Measurements from ENCODE around the gene PLEK.
A peak's percentile ranks its signal among the peaks of the same experiment; 100 is the strongest.
"Not testable (repeated sequence)": the region's sequence is repeated elsewhere in the genome, so short reads cannot be mapped to it uniquely, and the experiment has no call there.

PLEK gene, protein sequence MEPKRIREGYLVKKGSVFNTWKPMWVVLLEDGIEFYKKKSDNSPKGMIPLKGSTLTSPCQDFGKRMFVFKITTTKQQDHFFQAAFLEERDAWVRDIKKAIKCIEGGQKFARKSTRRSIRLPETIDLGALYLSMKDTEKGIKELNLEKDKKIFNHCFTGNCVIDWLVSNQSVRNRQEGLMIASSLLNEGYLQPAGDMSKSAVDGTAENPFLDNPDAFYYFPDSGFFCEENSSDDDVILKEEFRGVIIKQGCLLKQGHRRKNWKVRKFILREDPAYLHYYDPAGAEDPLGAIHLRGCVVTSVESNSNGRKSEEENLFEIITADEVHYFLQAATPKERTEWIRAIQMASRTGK

DNA sequence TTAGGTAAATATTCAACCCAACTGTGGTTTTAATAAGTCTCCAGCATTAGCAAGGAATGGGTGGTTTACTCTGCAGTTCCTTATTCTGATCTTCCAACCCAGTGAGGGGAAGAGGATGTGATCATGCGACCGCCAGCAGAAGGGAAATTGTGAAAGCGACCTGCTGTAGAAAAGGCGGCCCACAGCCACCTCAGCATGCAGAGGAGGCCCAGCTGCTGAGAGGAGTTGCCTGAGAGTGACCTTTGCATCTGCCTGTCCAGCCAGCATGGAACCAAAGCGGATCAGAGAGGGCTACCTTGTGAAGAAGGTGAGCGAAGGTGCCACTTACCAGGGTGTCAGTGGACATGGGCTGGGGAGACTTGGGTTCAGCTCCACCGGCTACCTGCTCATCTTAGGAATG, at the start of gene PLEK:
PLEK (plus strand) TSS at position 196 of the 400 bp plus-strand sequence; CDS start at position 266, 70 bp downstream.
- no peak for DNase-seq (ENCODE audit: low spot score)

DNA sequence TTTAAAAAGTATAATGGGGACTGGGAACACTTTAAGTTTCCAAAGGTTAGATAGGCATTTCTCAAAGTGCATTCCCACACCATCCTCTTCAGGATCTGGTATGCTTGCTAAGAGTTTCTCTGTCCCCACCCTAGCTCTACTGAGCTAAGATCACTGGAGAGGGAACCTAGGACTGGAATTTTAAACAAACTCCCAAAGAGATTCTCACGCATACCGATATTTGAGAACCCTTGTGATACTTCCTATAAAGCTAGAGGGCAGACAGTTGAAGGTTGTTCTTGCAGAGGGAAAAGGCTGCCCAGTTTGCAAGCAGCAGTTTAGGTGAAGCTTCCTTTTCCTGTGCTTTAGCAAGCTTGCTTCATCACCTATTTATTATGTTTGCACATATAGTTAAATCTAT, 49.0 kb upstream of the PLEK start:
- no peak for DNase-seq (ENCODE audit: low spot score)

DNA sequence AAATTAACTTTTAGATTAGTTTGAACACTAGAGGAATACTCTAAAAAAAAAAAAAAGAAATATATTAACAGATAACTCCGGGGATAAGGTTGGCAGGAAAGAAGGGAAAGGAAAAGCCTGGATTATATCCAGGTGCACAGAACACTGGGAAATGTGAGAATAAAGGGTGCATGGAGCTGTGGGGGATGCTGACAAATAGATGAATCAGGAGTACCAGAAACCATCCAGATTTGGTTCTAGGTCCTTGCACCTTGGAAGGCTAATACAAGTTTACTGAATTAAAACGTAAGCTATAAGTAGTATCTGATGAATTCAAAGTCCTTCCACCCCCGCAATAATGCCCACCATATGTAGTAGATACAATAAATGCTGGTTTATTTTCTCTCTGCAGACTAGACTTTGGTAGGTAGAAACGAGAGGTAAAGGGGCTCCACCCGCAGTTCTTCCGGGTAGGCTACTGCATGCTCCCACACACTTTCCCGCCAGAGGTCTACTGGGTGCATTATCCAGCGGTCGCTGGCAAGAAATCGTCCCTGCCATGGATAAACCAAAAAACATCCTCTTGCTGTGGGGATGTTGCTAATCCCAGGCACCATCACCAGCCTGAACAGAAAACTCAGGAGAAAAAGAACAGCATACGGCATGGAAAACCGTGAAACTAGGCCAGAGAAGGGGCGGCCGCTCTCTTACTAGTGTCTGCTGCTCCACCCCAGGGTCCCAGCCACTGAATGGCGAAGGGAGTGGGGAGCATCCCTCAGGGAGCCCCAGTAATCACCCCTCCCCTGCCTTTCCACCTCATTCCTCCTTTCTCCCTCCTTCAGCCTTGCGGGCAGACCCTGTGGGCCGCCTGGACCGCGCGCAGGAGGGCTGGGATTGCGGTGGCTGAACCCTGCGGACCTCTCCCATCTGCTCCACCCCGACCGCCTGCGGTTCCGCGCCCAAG, 46.8 kb upstream of the PLEK start:
- peak; percentile 34 for DNase-seq (ENCODE audit: low spot score)

DNA sequence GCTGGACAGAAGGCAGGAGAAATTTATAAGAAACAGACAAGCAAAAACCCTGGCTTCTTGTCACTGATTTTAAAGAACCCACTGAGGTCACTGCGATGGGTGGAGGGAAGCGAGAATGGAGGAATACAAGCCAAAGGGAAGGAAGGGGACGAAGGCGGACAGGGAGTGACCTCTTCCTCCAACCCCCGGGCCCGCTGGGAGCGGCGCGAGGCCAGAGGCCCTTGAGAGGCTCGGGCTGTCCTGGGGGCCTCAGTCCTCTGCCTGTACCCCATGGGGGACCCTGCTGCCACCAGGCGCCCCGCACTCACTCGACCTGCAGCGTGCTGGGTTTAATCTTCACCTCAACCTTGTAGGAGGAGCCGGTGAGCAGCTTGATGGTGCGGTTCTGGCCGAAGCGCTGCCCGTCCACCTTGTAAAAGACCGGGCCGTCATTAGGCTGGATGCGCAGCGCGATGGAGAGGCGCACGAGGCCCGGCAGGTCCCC, 46.1 kb upstream of the PLEK start:
- DNase-seq (ENCODE audit: low spot score), result no peak

DNA sequence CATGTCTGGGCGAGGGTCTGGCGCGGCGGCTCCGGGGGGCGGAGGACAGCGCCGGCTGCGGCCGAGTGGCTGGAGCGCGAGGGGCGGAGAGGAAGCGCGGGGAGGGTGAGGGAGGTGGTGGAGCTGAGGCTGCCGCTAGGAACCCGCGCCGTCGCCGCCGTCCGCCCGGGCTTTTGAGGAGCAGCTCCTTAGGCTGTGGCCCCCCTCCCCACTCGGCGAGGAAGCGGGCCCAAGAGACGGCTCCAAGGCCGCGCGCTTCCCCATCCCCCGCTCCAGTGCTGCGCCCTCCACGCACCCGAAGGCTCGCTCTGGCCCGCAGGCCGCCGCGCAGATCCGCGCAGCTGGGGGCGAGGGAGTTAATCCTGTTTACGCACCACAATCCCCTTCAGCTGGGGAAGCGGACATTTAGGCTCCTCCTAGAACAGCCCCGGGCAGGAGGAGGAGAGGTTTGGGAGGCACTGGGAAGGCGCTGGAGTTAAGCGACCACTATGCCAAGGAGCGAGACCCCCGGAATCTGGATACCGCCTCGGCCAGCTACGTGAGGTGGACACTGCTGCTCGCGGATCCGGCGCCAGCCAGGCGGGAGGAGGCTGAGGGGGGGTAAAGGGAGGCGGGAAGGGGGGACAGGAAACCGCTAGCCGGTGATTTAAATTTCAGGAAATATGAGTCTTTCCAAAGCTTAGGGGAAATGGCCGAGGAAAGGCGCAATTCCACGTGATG, 45.5 kb upstream of the PLEK start, which contains the start of gene CNRIP1:
CNRIP1 (minus strand) TSS at position 552 of the 720 bp plus-strand sequence; CDS start at position 3, 549 bp downstream.
- peak; percentile 83 for DNase-seq (ENCODE audit: low spot score)

DNA sequence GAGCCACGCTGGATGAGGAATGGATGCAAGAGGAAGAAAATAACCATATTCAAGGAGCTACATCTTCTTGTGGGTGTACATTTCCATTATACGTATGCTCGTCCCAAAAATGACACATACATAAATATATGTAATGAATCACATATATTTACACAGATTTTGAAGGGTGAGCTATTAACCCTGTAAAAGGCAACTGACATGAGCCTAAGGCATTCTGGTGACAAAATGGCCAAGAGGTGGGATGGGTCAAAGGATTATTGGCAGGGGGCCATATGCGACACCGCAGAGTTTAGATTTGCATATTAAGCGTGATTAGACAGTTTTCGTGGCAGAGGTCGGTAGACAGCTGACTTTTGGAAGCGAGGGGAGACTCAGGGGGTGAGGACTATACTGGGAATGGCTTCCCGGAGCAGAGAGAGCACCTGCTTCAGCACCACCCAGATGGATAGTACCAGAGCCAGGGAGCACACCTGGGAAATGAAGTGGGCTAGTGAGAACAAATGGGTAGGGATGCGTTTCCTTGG, 44.9 kb upstream of the PLEK start:
- DNase-seq (ENCODE audit: low spot score), result peak; percentile 31

DNA sequence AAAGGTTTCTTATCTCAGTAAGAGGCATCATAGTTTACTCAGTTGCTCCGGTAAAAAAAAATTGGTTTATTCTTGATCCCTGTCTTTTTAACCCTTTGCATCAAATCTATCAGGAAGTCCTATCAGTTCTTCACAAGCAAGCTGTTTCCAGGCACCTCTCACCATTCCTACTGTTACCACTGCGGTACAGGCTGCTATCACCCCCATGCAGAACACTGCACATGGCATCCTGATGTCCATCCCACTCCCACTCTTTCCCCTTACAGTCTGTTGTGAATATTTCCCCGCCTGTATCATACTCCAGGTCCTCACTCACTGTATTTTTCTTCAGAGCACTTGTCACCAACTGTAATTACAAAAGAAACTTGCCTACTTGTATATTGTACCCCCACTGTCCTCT, 40.0 kb upstream of the PLEK start:
- DNase-seq (ENCODE audit: low spot score), result no peak

DNA sequence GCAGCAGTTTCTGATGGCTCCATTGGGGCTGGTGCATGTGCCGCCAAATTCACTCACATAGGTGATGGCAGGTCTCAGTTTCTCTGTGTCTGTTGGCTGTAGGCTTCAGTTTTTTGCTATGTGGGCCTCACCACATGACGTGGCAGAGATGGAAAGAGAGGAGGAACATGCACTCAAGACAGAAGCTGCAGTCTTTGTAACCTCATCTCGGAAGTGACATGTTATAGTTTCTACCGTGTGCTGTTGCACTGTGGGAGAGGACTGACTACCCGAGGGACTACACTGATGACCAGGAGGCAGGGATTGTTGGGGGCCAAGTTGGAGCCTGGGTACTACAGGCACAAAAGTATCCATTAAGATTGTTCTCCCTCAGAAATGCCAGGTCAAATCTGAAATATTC, 36.2 kb upstream of the PLEK start:
- no peak for DNase-seq (ENCODE audit: low spot score)

DNA sequence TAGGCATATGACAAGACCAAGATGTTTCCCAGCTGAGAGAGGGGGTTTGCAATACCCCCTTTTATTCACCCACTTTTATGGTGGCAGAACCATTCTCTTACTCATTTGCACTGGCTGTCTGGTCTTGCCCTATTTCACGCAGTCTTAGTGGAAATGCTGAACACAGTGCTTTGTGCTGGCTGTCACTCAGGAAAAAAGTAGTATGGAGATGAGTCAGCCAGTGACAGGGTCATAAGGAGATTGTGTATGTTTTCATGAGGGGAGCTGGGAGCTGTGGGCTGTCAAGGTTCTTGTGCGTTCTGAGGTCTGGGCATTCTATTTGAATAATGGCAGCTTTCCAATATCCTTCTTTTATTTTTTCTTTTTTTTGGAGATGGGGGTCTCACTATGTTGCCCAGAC, 34.4 kb upstream of the PLEK start:
- DNase-seq (ENCODE audit: low spot score), result no peak

DNA sequence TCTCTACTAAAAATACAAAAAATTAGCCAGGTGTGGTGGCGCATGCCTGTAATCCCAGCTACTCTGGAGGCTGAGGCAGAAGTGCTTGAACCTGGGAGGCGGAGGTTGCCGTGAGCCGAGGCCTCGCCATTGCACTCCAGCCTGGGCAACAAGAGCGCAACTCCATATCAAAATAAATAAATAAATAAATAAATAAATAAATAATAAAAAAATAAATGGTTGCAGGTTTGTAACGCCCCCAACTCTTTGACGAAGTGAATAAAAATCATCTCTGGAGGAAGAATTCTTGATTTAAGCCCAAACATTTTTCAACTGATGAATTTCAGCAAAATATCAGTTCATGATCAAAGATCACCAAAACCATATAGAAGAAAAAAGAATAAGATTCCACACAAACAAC, 32.1 kb upstream of the PLEK start:
- no peak for DNase-seq (ENCODE audit: low spot score)

DNA sequence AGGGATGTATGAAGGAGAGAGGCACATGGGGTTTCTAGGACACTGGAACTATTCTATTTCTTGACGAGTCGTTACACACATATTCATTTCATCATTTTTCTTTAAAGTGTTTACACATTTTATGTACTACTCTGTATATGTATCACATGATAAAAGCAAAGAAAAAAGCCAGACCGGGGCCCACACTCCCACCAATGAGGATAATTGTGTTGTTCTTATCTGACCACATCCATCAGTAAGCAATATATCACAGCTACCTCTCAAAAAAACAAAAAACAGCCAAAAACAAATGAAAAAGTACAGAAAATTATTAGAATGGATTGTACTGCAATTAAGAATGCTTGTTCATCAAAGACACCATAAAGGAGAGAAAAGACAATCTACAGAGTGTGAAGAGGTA, 31.2 kb upstream of the PLEK start:
- DNase-seq (ENCODE audit: low spot score), result no peak

DNA sequence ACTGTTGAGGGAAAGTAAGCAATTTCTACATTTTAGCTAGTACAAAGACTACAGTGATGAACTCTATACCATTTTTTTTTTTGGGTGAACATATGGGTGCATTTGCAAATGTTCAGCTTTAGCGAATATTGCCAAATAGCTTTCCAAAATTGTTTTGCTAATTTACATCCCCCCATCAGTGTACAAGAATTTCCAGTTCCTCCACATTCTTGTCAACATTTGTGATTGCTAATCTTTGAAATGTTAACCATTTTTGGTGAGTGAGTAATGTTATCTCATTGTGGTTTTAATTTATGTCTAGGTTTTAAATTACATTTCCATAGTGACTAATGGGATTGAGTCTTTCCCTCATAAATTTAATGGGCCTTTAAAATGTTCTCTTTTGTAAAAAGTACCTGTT, 28.9 kb upstream of the PLEK start:
- DNase-seq (ENCODE audit: low spot score), result peak; percentile 28

DNA sequence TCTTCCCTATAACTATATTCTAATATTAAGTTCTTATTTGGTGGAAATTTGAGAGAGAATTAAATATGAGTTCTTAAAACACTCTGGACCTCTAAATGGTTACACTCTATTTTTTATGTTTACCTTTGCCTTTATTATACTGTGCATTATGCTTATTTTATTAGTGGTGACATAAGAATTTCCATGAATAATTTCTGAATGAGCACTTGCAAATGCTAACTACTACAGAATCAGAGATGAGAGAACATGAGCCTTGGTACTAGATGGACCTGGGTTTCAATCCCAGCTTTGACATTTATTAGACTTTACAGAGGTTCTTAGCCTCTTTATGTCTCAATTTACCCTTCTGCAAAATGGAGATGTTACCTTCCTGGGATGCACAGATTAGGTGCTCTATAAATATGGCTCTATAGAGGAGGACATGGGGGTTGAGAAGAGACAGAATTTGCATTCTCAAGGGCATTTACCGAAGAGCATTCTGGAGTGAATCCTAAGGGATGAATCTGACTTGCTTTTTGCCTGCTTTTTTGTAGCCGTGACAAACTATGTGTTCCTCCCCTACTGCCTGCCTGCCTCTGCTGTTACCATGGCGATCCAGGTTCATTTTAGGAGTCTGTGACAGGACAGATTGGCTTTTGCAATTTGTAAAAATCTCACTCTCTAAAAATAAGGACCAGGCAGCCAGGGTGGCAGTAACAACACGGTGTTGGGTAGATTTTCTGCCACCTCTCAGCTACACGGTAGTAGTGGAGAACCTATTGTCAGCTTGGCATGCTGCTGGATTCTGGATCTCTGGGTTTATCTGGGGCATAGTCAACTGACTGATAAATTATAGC, 24.6 kb upstream of the PLEK start:
- DNase-seq (ENCODE audit: low spot score), result no peak

DNA sequence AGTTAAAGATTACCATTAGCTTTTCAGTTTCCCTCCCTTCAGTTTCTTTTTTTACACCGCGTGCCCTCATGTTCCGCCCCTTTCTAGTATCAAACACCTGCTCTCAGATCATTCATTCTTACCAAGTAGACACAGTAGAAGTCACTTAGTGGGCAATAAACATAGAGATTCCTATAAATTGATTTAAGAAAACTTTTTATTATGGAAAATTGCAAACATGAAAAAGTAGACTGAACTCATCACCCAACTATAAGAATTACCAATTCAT, 24.1 kb upstream of the PLEK start:
- DNase-seq (ENCODE audit: low spot score), result no peak

DNA sequence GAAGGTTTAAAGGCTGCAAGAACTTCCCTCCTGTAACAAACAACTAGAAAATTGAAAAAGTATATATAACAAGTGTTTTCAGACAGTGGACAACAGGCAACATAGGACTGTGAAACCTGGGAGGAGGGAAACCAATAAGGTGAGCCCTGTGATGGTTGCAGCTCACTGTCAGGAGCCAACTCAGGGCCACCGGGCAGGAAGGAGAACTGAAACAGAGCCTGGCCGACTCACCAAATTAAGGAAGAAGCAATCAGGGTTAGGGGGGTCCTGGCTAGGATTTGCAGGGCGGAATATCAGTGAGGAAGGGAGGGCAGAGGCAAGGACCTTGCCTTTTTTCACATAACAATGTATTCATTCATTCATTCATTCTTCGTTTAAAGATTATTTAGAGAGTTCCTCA, 23.5 kb upstream of the PLEK start:
- DNase-seq (ENCODE audit: low spot score), result no peak

DNA sequence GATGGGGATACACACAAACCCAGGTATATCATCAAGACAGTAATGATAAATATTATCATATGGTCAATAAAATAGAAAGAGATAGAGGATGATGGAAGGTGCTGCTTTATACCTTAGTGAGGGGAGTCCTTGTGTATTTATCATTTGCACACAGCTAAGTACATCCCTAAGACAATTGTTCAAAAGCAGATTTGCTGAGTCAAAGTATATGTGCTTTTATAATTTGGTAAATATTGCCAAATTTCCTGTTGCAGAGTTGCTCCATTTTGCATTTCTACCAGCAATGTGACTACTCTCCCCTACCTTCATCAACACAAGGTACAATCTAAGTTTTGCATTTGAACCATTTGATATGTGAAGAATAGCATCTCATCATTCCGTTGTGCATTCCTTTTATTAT, 22.6 kb upstream of the PLEK start:
- DNase-seq (ENCODE audit: low spot score), result no peak

DNA sequence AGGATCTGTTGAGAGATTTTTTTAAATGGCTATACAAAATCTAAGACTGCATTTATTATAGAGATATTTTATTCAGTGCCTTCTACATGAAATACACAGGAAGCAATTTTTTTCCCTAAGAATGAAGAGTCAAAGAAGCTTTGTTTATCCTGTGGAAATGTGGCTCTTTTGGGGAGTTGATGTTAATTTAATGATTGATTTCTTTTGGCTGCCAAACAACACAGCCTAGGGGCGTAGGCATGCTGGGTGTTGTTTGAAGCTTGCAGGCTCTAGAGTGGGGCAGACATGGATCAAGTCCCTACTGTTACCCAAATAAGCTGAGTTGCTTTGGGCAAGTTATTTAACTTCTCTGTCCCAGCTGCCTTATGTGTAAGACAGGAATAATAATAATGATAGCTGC, 21.1 kb upstream of the PLEK start:
- no peak for DNase-seq (ENCODE audit: low spot score)

DNA sequence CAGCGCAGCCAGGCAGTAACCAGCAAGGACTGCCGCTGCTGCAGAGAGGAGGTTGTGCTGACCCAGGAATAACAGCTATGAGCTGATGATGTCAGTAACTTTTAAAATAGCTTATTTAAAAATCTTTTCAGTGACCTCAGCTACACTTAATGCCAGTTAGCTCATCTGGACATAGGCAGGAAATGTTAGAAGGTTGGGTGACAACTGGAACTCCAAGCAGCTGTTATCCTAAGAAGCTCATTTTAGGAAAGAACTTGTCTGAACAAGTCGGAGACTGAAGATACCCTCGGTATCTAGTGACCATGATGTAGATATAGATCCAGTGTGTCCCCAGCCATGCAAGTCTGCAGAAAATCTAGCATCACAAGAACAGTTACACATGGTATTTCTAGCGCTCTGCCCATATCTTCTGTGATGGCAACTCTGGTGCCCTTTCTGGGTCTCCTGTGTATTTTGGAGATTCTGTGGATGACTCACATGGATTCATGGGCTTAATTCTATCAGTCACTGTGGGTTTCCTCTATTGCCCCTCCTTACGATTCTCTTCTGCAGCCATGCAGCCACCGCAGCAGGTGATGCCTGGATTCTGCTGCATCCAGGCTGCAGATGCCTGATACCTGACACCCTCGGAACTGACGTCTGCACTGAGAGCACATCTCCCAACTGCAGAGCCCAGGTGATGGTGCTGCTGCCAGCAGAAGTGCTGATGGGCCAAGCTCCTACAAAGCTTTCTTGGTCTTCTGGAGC, 19.8 kb upstream of the PLEK start:
- no peak for DNase-seq (ENCODE audit: low spot score)

DNA sequence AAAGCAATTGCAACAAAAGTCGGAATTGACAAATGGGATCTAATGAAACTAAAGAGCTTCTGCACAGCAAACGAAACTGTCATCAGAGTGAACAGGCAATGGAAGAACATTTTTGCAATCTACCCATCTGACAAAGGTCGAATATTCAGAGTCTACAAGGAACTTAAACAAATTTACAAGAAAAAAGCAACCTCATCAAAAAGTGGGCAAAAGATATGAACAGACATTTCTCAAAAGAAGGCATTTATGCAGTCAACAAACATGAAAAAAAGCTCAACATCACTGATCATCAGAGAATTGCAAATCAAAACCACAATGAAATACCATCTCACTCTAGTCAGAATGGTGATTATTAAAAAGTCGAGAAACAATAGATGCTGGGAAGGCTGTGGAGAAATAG, 16.0 kb upstream of the PLEK start:
- DNase-seq (ENCODE audit: low spot score), result not testable (repeated sequence)

DNA sequence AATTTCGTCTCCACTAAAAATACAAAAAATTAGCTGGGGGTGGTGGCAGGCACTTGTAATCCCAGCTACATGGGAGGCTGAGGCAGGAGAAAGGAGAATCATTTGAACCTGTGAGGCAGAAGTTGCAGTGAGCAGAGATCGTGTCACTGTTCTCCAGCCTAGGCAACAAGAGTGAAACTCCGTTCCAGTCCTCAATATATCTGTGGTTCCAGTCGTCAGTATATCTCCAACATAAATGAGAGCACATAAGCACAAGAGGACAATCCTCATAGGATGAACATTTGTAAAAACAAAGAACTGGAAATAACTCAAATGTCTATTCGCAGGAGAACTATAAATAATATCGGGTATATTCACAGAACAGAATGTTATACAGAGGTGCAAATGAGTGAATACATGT, 13.1 kb upstream of the PLEK start:
- no peak for DNase-seq (ENCODE audit: low spot score)

All from AG08396 (cell line).